Type B pancreatic cell (in vitro differentiated cells): Measurements from ENCODE around the gene KRT13. TPM values are rescaled to one million over a fixed set of nuclear protein-coding genes. Genes with fewer than 3 reads are reported as not detected.
A peak's percentile ranks its signal among the peaks of the same experiment; 100 is the strongest.

Experiments
- DNase-seq: peaks from one replicate; pipeline ENCODE4 v3.0.0; 2021; ENCODE audit warnings: mixed read lengths; ENCODE audit not compliant: unreplicated experiment; ENCODE audit errors: extremely low spot score
- H3K27ac Mint-ChIP-seq: 2 replicates; pipeline ENCODE4 v1.8.0; 2021; ENCODE audit warnings: mild to moderate bottlenecking, mixed read lengths
- H3K27me3 Mint-ChIP-seq: 2 replicates; pipeline ENCODE4 v1.8.0; 2021; ENCODE audit warnings: mixed read lengths
- H3K36me3 Mint-ChIP-seq: 2 replicates; pipeline ENCODE4 v1.8.0; 2021; ENCODE audit warnings: mixed read lengths
- H3K4me1 Mint-ChIP-seq: one replicate; pipeline ENCODE4 v1.8.0; 2021; ENCODE audit warnings: mixed read lengths; ENCODE audit not compliant: unreplicated experiment
- H3K4me3 Mint-ChIP-seq: 2 replicates; pipeline ENCODE4 v1.8.0; 2021; ENCODE audit warnings: mild to moderate bottlenecking, mixed read lengths
- H3K9me3 Mint-ChIP-seq: 2 replicates; pipeline ENCODE4 v1.8.0; 2021; ENCODE audit warnings: mixed read lengths
- total RNA-seq: library from RNA; stranded (reverse); gene quantifications from 2 replicates; pipeline ENCODE4 v1.2.1, GENCODE V29; 2021; ENCODE audit warnings: low replicate concordance
- TF ChIP-seq, protein P1 (sequence below): fragments of 200-600 bp; sonication (generic); conservative IDR thresholded peaks from 2 replicates; pipeline ENCODE4 v1.5.0; 2021; ENCODE audit warnings: antibody characterized with exemption, mild to moderate bottlenecking

The KRT13 gene
- total RNA-seq, 1 donor from 2014 or later: 869 TPM

DNA sequence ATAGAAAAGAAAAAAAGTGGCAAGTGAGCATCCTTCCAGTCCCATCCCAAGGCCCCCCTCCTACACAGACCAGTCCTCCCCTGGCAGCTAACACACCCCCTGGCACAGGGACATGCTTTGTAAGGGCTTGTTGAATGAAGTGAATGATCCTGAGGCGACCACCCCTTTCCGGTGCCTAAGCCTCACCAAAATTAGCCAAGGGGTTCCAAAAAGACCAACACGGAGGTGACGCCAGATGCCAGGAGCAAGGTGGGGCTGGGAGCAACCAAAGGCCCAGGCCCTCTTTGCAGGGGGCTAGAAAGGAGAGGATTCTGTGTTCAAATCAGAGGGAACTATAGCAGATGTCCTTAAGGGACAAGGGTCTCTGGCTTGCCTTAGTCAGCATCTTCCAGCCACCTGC, 30.0 kb downstream of the KRT13 start:
- Mint-ChIP-seq H3K9me3 (peaks cover 5% of the 10 kb centered on the region), H3K27ac (no peak overlapping the region), H3K36me3 (no peaks in the 10 kb centered on the region), H3K27me3 (no peaks in the 10 kb centered on the region), H3K4me3 (no peak overlapping the region), H3K4me1 (no peaks in the 10 kb centered on the region)
- DNase-seq: no peak
- TF ChIP-seq, protein P1, sequence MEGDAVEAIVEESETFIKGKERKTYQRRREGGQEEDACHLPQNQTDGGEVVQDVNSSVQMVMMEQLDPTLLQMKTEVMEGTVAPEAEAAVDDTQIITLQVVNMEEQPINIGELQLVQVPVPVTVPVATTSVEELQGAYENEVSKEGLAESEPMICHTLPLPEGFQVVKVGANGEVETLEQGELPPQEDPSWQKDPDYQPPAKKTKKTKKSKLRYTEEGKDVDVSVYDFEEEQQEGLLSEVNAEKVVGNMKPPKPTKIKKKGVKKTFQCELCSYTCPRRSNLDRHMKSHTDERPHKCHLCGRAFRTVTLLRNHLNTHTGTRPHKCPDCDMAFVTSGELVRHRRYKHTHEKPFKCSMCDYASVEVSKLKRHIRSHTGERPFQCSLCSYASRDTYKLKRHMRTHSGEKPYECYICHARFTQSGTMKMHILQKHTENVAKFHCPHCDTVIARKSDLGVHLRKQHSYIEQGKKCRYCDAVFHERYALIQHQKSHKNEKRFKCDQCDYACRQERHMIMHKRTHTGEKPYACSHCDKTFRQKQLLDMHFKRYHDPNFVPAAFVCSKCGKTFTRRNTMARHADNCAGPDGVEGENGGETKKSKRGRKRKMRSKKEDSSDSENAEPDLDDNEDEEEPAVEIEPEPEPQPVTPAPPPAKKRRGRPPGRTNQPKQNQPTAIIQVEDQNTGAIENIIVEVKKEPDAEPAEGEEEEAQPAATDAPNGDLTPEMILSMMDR: no peak

DNA sequence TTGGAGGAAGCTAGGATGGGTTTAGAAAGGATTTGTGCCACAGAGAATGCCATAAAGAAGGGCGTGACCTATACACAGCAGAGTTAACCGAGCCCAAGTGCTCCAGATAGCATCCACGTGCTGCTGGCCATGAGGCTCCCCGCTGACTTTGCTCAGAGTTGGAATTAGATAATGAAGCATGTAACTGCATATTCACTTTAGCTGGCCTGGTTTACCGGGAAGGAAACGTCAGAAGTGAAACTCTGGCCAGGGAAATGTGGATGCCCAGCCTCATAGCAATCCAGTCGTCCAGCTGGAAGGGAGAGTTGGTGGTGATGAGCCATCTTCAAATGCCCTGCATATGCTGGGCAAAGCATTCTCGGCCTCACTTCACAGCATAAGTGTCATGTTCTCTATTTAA, 30.5 kb downstream of the KRT13 start:
- H3K36me3 Mint-ChIP-seq: no peaks in the 10 kb centered on the region
- H3K27me3 Mint-ChIP-seq: no peaks in the 10 kb centered on the region
- no peak for DNase-seq
- no peaks in the 10 kb centered on the region for H3K4me1 Mint-ChIP-seq
- TF ChIP-seq, protein P1: no peak
- no peak overlapping the region for H3K4me3 Mint-ChIP-seq
- H3K27ac Mint-ChIP-seq: no peak overlapping the region
- H3K9me3 Mint-ChIP-seq: peaks cover 5% of the 10 kb centered on the region

- no peak for DNase-seq
- H3K9me3 Mint-ChIP-seq: peaks cover 11% of the 10 kb centered on the region
- H3K27ac Mint-ChIP-seq: no peak overlapping the region
- H3K4me1 Mint-ChIP-seq: peaks cover 6% of the 10 kb centered on the region
- H3K4me3 Mint-ChIP-seq: no peak overlapping the region
- TF ChIP-seq, protein P1: no peak
- H3K36me3 Mint-ChIP-seq: no peaks in the 10 kb centered on the region
- H3K27me3 Mint-ChIP-seq: peaks cover 2% of the 10 kb centered on the region
Observed at GRCh38 chr17:41468346-41468745, 37.1 kb downstream of the KRT13 start.

GRCh38 chr17:41467561-41467960, 37.9 kb downstream of the KRT13 start:
- Mint-ChIP-seq H3K9me3 (peaks cover 6% of the 10 kb centered on the region), H3K4me1 (peaks cover 6% of the 10 kb centered on the region), H3K4me3 (no peak overlapping the region), H3K27ac (no peak overlapping the region), H3K27me3 (peaks cover 2% of the 10 kb centered on the region), H3K36me3 (no peaks in the 10 kb centered on the region)
- no peak for DNase-seq
- TF ChIP-seq, protein P1: no peak

DNA sequence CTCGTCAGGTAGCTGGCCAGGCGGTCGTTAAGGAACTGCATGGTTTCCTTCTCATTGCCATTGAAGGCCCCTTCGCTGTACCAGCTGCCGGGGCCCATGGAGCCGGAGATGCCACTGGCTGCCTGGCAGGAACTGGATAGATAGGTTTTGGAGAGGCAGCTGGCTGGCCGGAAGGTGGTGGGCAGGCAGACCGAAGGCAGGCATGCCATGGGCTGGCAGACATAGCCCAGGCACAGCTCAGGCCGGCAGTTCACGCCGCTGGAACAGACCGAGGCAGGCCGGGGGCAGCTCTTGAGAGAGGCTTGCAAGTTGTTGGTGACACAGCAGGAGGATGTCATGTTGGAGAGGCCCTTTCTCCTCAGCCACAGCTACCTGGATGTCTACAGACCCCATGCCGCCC, 38.4 kb downstream of the KRT13 start, which contains the start of gene KRT32:
Gene KRT32 (minus strand): TSS at position 399 of the 400 bp plus-strand sequence. CDS start 61 bp downstream, at position 338.
- peaks cover 2% of the 10 kb centered on the region for H3K27me3 Mint-ChIP-seq
- peaks cover 6% of the 10 kb centered on the region for H3K4me1 Mint-ChIP-seq
- H3K36me3 Mint-ChIP-seq: no peaks in the 10 kb centered on the region
- H3K27ac Mint-ChIP-seq: no peak within 1 kb of the TSS
- peaks cover 6% of the 10 kb centered on the region for H3K9me3 Mint-ChIP-seq
- TF ChIP-seq, protein P1: no peak
- no peak within 1 kb of the TSS for H3K4me3 Mint-ChIP-seq
- DNase-seq: no peak

DNA sequence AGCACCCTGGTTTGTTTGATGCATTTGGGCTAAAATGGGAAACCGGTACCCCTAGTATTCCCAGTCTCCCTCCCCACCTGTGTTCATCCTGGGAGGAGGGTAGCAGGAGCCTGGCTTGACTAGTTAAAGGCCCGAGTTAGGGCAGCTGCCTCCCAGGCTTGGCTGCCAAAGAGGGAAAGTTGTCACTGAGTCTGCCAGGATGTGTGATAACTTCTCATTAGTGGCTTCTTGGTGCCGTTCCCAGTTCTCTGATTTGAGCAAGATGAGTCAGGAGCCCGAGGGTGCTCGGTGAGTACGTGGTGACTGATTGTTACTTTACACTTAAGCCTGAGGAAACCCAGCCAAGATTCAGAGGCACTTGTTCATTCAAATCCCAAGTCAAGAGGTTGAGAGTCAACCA, 40.7 kb downstream of the KRT13 start:
- Mint-ChIP-seq H3K9me3 (peaks cover 6% of the 10 kb centered on the region), H3K4me1 (peaks cover 10% of the 10 kb centered on the region), H3K36me3 (no peaks in the 10 kb centered on the region), H3K27ac (peak overlapping the region; percentile 80), H3K27me3 (peaks cover 2% of the 10 kb centered on the region), H3K4me3 (peak overlapping the region; percentile 60)
- no peak for DNase-seq
- TF ChIP-seq, protein P1: no peak
